Vagina (tissue), 2 donors: ENCODE data around the gene TFAP2C. TPM values are rescaled to one million over a fixed set of nuclear protein-coding genes. Genes with fewer than 3 reads are reported as not detected.
A peak's percentile ranks its signal among the peaks of the same experiment; 100 is the strongest.
"Not testable (repeated sequence)": the region's sequence is repeated elsewhere in the genome, so short reads cannot be mapped to it uniquely, and the experiment has no call there.

ENCODE experiments used
- DNase-seq, 2 donors: peaks; one replicate each; pipeline ENCODE4 v3.0.0-alpha.2; 2017; ENCODE audit errors: extremely low spot score in 2 of 2
- H3K27ac ChIP-seq: fragments of 200-600 bp; sonication (generic); one replicate; pipeline ENCODE4 v1.5.1; 2019
- H3K27me3 ChIP-seq: fragments of 200-600 bp; sonication (generic); one replicate; pipeline ENCODE4 v1.5.1; 2019
- H3K36me3 ChIP-seq, 2 donors: fragments of 200-600 bp; sonication (generic); one replicate each; pipeline ENCODE4 v1.5.1; 2017 to 2019
- H3K4me1 ChIP-seq: fragments of 200-600 bp; sonication (generic); one replicate; pipeline ENCODE4 v1.5.1; 2019
- H3K4me3 ChIP-seq, 2 donors: fragments of 200-600 bp; sonication (generic); 1 replicate in 1 of 2; 2 replicates in 1 of 2; pipeline ENCODE4 v1.5.1; 2016 to 2019
- H3K9me3 ChIP-seq: fragments of 200-600 bp; sonication (generic); one replicate; pipeline ENCODE4 v1.5.1; 2019
- POLR2A ChIP-seq, 2 donors: fragments of 450-650 bp; IDR thresholded peaks; one replicate each; pipeline ENCODE4 v1.6.1; 2017; ENCODE audit warnings: antibody characterized with exemption in 2 of 2, mild to moderate bottlenecking in 2 of 2, moderate library complexity in 2 of 2
- POLR2AphosphoS5 ChIP-seq, 2 donors: sonication (generic); formaldehyde crosslinking; IDR thresholded peaks; one replicate each; pipeline ENCODE4 v1.9.0; 2017; ENCODE audit warnings: antibody characterized with exemption in 2 of 2, mild to moderate bottlenecking in 2 of 2, low read depth in 1 of 2; ENCODE audit not compliant: insufficient read depth in 1 of 2
- intact Hi-C: fragments of 100-400 bp; cut with DNase I; formaldehyde crosslinking; loops from one replicate; pipeline ENCODE4 v1.15.1; 2023
- total RNA-seq: library from RNA; depleted of rRNA; stranded (reverse); fragments of >200 nt; gene quantifications from one replicate; pipeline ENCODE4 v1.2.3, GENCODE V29; 2016
- TF ChIP-seq, protein P1 (sequence below), 3 experiments: fragments of 450-650 bp in 2 of 3; fragments of 200-600 bp in 1 of 3; sonication (generic) in 1 of 3; IDR thresholded peaks; one replicate each; pipeline ENCODE4 v1.5.1; 2017 to 2019; ENCODE audit warnings: antibody characterized with exemption in 3 of 3, mild to moderate bottlenecking in 2 of 3, moderate library complexity in 2 of 3

TFAP2C gene
- total RNA-seq, 1 donor from 2014 or later = 20.6 TPM

- no peaks in the 10 kb centered on the region for H3K9me3 ChIP-seq
- H3K27me3 ChIP-seq = no peaks in the 10 kb centered on the region
- TF ChIP-seq, protein P1, sequence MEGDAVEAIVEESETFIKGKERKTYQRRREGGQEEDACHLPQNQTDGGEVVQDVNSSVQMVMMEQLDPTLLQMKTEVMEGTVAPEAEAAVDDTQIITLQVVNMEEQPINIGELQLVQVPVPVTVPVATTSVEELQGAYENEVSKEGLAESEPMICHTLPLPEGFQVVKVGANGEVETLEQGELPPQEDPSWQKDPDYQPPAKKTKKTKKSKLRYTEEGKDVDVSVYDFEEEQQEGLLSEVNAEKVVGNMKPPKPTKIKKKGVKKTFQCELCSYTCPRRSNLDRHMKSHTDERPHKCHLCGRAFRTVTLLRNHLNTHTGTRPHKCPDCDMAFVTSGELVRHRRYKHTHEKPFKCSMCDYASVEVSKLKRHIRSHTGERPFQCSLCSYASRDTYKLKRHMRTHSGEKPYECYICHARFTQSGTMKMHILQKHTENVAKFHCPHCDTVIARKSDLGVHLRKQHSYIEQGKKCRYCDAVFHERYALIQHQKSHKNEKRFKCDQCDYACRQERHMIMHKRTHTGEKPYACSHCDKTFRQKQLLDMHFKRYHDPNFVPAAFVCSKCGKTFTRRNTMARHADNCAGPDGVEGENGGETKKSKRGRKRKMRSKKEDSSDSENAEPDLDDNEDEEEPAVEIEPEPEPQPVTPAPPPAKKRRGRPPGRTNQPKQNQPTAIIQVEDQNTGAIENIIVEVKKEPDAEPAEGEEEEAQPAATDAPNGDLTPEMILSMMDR (IDR thresholded peaks at IDR 0.05) = no peak
- peak in 1 of 2 donors; percentile 33 for TF ChIP-seq POLR2AphosphoS5 (IDR thresholded peaks at IDR 0.05; ENCODE audit: insufficient read depth in 1 of 2, low read depth in 1 of 2)
- no peak overlapping the region for H3K4me3 ChIP-seq
- no peaks in the 10 kb centered on the region for H3K4me1 ChIP-seq
- intact Hi-C loops = no loop called here
- H3K36me3 ChIP-seq = no peaks in the 10 kb centered on the region
- DNase-seq = no peak
- H3K27ac ChIP-seq = no peak overlapping the region
Observed at GRCh38 chr20:56614196-56614595, 14.9 kb upstream of the TFAP2C start.

GRCh38 chr20:56616716-56617115, 12.4 kb upstream of the TFAP2C start:
- no peak for DNase-seq
- Histone ChIP-seq H3K4me3 (no peak overlapping the region), H3K27me3 (no peaks in the 10 kb centered on the region), H3K4me1 (peaks cover under 1% of the 10 kb centered on the region), H3K36me3 (no peaks in the 10 kb centered on the region), H3K9me3 (no peaks in the 10 kb centered on the region), H3K27ac (no peak overlapping the region)
- intact Hi-C loops = no loop called here
- TF ChIP-seq, protein P1 (IDR thresholded peaks at IDR 0.05) = no peak
- no peak for TF ChIP-seq POLR2AphosphoS5 (IDR thresholded peaks at IDR 0.05; ENCODE audit: insufficient read depth in 1 of 2, low read depth in 1 of 2)
- TF ChIP-seq POLR2A (IDR thresholded peaks at IDR 0.05) = no peak

GRCh38 chr20:56617489-56617888, 11.6 kb upstream of the TFAP2C start:
- TF ChIP-seq POLR2A (IDR thresholded peaks at IDR 0.05) = no peak
- TF ChIP-seq, protein P1 (IDR thresholded peaks at IDR 0.05) = no peak
- no peak for TF ChIP-seq POLR2AphosphoS5 (IDR thresholded peaks at IDR 0.05; ENCODE audit: insufficient read depth in 1 of 2, low read depth in 1 of 2)
- peaks cover 5% of the 10 kb centered on the region for H3K4me1 ChIP-seq
- no peaks in the 10 kb centered on the region for H3K9me3 ChIP-seq
- intact Hi-C loops = no loop called here
- no peak for DNase-seq
- no peaks in the 10 kb centered on the region for H3K27me3 ChIP-seq
- no peaks in the 10 kb centered on the region for H3K36me3 ChIP-seq
- no peak overlapping the region for H3K4me3 ChIP-seq
- H3K27ac ChIP-seq = no peak overlapping the region

- Histone ChIP-seq H3K36me3 (no peaks in the 10 kb centered on the region), H3K4me3 (no peak overlapping the region), H3K27me3 (no peaks in the 10 kb centered on the region), H3K9me3 (no peaks in the 10 kb centered on the region), H3K27ac (no peak overlapping the region), H3K4me1 (peaks cover 16% of the 10 kb centered on the region)
- intact Hi-C loops = no loop called here
- TF ChIP-seq POLR2A (IDR thresholded peaks at IDR 0.05) = no peak
- TF ChIP-seq, protein P1 (IDR thresholded peaks at IDR 0.05) = no peak
- no peak for TF ChIP-seq POLR2AphosphoS5 (IDR thresholded peaks at IDR 0.05; ENCODE audit: insufficient read depth in 1 of 2, low read depth in 1 of 2)
- no peak for DNase-seq
Observed at GRCh38 chr20:56621730-56622129, 7.4 kb upstream of the TFAP2C start.

DNA sequence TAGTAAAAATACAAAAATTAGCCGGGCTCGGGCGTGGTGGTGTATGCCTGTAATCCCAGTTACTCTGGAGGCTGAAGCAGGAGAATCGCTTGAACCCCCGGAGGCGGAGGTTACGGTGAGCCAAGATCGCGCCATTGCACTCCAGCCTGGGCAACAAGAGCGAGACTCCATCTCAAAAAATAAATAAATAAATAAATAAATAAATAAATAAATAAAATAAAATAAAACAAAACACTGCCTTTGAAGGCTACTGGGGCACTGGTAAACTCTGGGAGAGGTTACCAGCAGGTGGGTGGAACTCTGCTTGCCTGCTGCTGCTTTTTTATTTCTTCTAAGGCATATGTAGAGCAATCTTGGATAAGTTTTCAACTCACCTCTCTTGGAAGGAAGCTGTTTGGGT, 5.2 kb upstream of the TFAP2C start:
- H3K4me1 ChIP-seq = peaks cover 37% of the 10 kb centered on the region
- H3K27me3 ChIP-seq, H3K4me3 ChIP-seq, H3K36me3 ChIP-seq, intact Hi-C loops, DNase-seq, H3K9me3 ChIP-seq, H3K27ac ChIP-seq: not testable (repeated sequence)
